ENCODE data around the gene ZNF174. TPM values are rescaled to one million over a fixed set of nuclear protein-coding genes. Genes with fewer than 3 reads are reported as not detected.

ZNF174 gene
- total RNA-seq, 2 donors from 2014 or later: 11.4 to 12.2 TPM

DNA sequence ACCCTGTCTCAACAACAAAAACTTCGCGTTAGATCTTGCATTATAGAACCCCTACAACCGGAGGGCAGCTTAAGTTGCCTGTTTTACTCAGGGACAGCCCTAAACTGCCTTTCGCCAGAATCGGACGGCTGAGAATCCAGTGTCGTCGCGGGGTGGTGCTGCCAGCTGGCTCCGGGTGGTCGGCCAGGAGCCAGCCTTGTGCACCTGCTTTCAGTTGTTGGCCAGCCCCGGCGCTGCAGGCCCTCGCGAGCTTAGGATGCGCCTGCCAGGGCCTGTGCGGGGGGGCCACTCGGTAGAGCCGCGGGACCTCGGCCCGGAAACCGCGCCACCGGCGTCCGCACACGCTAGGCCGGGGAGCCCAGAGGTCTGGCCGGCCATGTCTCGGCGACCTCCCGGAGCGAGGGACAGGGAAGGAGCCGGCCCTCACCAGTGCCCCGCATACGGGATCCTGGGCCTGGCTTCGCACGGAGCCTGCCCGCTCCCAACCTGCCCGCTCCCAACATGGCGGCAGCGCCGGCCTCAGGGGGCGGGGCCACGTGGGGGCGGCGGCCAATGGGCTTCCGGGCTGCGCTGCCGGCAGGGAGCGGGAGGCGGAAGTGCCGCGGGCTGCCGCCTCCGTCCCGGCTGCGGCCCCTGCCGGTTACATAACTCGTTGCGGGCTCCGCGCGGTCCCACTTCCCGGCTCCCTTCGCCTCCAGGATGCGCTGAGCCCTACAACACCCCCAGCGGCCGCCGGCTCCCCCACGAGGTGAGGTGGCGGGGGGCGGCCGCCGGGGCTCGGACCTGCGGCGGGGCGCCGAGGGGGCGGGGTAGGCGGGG, 56.6 kb downstream of the ZNF174 start:
- Mint-ChIP-seq H3K4me3 (peak overlapping the region; percentile 87 to 91), H3K9me3 (no peaks in the 10 kb centered on the region), H3K4me1 (ENCODE audit: low read depth) (peaks cover 47% of the 10 kb centered on the region), H3K27me3 (ENCODE audit: low read depth) (no peaks in the 10 kb centered on the region), H3K27ac (peak overlapping the region; percentile 82), H3K36me3 (ENCODE audit: insufficient read depth in 2 of 2) (peaks cover 0 to 2% of the 10 kb centered on the region in 2 donors)
- ATAC-seq (replicated peaks in 1 of 2) (peak; percentile 90 to 91), DNase-seq (peak; percentile 91 to 95)

DNA sequence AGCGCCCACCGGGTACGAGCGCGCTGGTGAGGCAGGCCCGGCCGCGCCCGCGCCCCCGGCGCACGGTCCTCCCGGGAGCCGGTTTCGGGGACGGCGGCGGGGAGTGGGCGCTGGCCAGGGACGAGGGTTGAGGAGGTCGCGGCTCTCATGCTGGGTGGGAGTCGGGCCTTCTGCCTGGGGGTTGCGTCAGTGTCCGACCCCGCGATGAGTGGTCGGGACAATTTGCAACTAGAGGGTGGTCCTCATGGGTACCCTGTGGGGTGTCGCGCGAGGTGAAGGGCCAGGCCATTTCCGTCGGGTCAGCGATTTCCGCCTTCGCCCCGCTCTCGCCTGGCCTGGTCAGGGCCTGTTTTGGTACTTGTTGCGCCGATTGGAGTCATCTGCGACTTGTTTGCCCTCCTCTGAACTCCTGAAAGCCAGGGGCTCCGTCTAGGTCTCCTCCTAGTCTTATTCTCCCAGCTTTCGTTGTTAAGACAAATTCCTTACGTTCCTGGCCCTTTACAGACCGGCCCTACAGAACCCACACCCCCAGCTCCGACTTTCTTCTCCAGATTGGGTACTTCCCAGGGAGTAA, 57.4 kb downstream of the ZNF174 start:
- peak; percentile 10 to 39 for DNase-seq
- Mint-ChIP-seq H3K9me3 (no peaks in the 10 kb centered on the region), H3K36me3 (ENCODE audit: insufficient read depth in 2 of 2) (peaks cover 0 to 2% of the 10 kb centered on the region in 2 donors), H3K27ac (peak overlapping the region; percentile 96), H3K4me3 (peak overlapping the region; percentile 90), H3K27me3 (ENCODE audit: low read depth) (no peaks in the 10 kb centered on the region), H3K4me1 (ENCODE audit: low read depth) (peaks cover 49% of the 10 kb centered on the region)
- peak in 1 of 2 donors; percentile 5 for ATAC-seq (replicated peaks in 1 of 2)

DNA sequence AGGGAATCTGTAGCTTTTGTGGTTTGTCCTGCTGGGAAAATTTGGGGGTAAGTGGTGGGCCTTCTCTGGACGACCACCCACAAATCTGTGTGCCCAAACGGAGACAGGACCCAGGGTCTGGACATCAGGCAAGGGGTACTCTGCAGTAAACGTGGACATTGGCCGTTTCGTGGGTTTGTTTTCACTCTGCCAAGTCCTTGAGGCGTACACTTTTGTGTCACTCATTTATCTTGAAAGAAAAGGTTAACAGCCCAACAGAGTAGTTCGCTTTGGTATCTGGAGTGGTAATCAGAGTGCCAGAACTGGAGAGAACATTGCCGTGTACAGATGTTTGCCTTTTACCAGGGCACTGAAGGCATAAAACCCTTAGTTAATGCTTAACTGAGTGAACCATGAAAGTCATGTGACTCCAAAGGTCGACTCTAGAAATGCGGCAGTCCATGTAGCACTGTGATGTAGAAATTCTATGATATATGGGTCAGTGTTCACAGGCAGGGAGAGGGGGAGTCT, 57.9 kb downstream of the ZNF174 start:
- peak overlapping the region; percentile 96 for H3K27ac Mint-ChIP-seq
- DNase-seq: no peak
- H3K4me1 Mint-ChIP-seq (ENCODE audit: low read depth): peaks cover 55% of the 10 kb centered on the region
- peak overlapping the region; percentile 90 for H3K4me3 Mint-ChIP-seq
- peaks cover 0 to 2% of the 10 kb centered on the region in 2 donors for H3K36me3 Mint-ChIP-seq (ENCODE audit: insufficient read depth in 2 of 2)
- no peaks in the 10 kb centered on the region for H3K27me3 Mint-ChIP-seq (ENCODE audit: low read depth)
- ATAC-seq (replicated peaks in 1 of 2): no peak
- no peaks in the 10 kb centered on the region for H3K9me3 Mint-ChIP-seq

Other genes starting within 250 kb of the ZNF174 start
- gene OR1F1, start 213.0 kb upstream of the ZNF174 start, total RNA-seq: under 1 TPM in 1 of 2 donors, not detected in 1; 0.35 TPM
- gene ZNF200, start 166.1 kb upstream of the ZNF174 start, total RNA-seq: 10 to 100 TPM; 14.8 to 15.5 TPM
- under 1 TPM; 0.14 to 0.21 TPM for gene MEFV, start 144.6 kb upstream of the ZNF174 start, total RNA-seq
- 10 to 100 TPM; 26.0 to 30.7 TPM for gene ZNF263, start 117.7 kb upstream of the ZNF174 start, total RNA-seq
- 10 to 100 TPM in 1 of 2 donors, 1 to 10 TPM in 1; 10.0 to 10.3 TPM for gene TIGD7, start 95.8 kb upstream of the ZNF174 start, total RNA-seq
- 10 to 100 TPM; 28.3 to 40.4 TPM for gene ZNF75A, start 95.7 kb upstream of the ZNF174 start, total RNA-seq
- gene OR2C1, start 45.3 kb upstream of the ZNF174 start, total RNA-seq: not detected
- gene ZSCAN32, start 211 bp upstream of the ZNF174 start, total RNA-seq: 10 to 100 TPM; 17.8 to 20.5 TPM
- 1 to 10 TPM; 3.8 to 4.5 TPM for gene ZNF597, start 42.3 kb downstream of the ZNF174 start, total RNA-seq
- gene NAA60, start 42.5 kb downstream of the ZNF174 start, total RNA-seq: 10 to 100 TPM; 58.5 to 69.7 TPM
- not detected for gene C16orf90, start 94.3 kb downstream of the ZNF174 start, total RNA-seq
- gene CLUAP1, start 99.8 kb downstream of the ZNF174 start, total RNA-seq: 10 to 100 TPM; 16.8 to 18.2 TPM
- 10 to 100 TPM; 24.1 to 28.8 TPM for gene NLRC3, start 176.2 kb downstream of the ZNF174 start, total RNA-seq
- gene SLX4, start 210.4 kb downstream of the ZNF174 start, total RNA-seq: 10 to 100 TPM; 12.6 to 15.7 TPM